Cardiac septum (tissue), 1 donor: ENCODE results near the gene TUB. TPM values are rescaled to one million over a fixed set of nuclear protein-coding genes. Genes with fewer than 3 reads are reported as not detected.

Source experiments
- DNase-seq: peaks from one replicate; pipeline ENCODE4 v3.0.0-alpha.2; 2020; ENCODE audit warnings: low spot score
- intact Hi-C: fragments of 100-400 bp; cut with DNase I; formaldehyde crosslinking; loops from one replicate; pipeline ENCODE4 v1.14.0; 2022
- total RNA-seq: library from RNA; stranded (reverse); fragmentation: NEBNext Ultra II Directional; extraction: Animal tissue kit (Norgen Biotek cat#: 25700); gene quantifications from one replicate; pipeline ENCODE4 v1.2.1, GENCODE V29; 2021
- donor health status: DM: no; HTN: no; CAD: no.

TUB gene
- total RNA-seq, 1 donor from 2014 or later, result 12.2 TPM

GRCh38 chr11:8041576-8041975 is 39.4 kb upstream of the TUB start:
- intact Hi-C loops, result no loop called here
- no peak for DNase-seq

- no peak for DNase-seq
- intact Hi-C loops, result no loop called here
Measured at GRCh38 chr11:8043756-8044155, 37.3 kb upstream of the TUB start.

- no peak for DNase-seq
- intact Hi-C loops, result no loop called here
Measured at GRCh38 chr11:8045839-8046238, 35.2 kb upstream of the TUB start.

GRCh38 chr11:8047382-8047781 is 33.6 kb upstream of the TUB start:
- no peak for DNase-seq

GRCh38 chr11:8049084-8049483 is 31.9 kb upstream of the TUB start:
- intact Hi-C loops, result no loop called here
- DNase-seq, result no peak

More at GRCh38 chr11:8047382-8047781, 33.6 kb upstream of the TUB start:
- intact Hi-C loops, result no loop called here

GRCh38 chr11:8055091-8055835 is 25.7 kb upstream of the TUB start:
- intact Hi-C loops, result no loop called here

GRCh38 chr11:8055836-8056526 is 25.0 kb upstream of the TUB start:
- intact Hi-C loops, result no loop called here
- no peak for DNase-seq

More at GRCh38 chr11:8055091-8055835, 25.7 kb upstream of the TUB start:
- DNase-seq, result no peak

GRCh38 chr11:8056810-8057463 is 24.1 kb upstream of the TUB start:
- DNase-seq, result no peak
- intact Hi-C loops, result no loop called here

- DNase-seq, result no peak
- intact Hi-C loops, result no loop called here
Measured at GRCh38 chr11:8058216-8058615, 22.8 kb upstream of the TUB start.

GRCh38 chr11:8059030-8059429 is 22.0 kb upstream of the TUB start:
- DNase-seq, result no peak
- intact Hi-C loops, result no loop called here

GRCh38 chr11:8059571-8060011 is 21.4 kb upstream of the TUB start:
- no peak for DNase-seq
- intact Hi-C loops, result no loop called here

GRCh38 chr11:8060146-8060719 is 20.8 kb upstream of the TUB start:
- DNase-seq, result no peak
- intact Hi-C loops, result no loop called here

- no peak for DNase-seq
- intact Hi-C loops, result no loop called here
Measured at GRCh38 chr11:8060801-8061554, 20.0 kb upstream of the TUB start.

GRCh38 chr11:8061555-8062428 is 19.2 kb upstream of the TUB start:
- no peak for DNase-seq
- intact Hi-C loops, result no loop called here

GRCh38 chr11:8062781-8063257 is 18.2 kb upstream of the TUB start:
- DNase-seq, result no peak
- intact Hi-C loops, result no loop called here

- intact Hi-C loops, result no loop called here
Measured at GRCh38 chr11:8063324-8063723, 17.7 kb upstream of the TUB start.

GRCh38 chr11:8065031-8065430 is 16.0 kb upstream of the TUB start:
- no peak for DNase-seq
- intact Hi-C loops, result no loop called here

More at GRCh38 chr11:8063324-8063723, 17.7 kb upstream of the TUB start:
- no peak for DNase-seq
